GM12878 (cell line): Measurements from ENCODE around the gene SRGAP1.

ENCODE experiments used
- CTCF ChIP-seq, 3 experiments: IDR thresholded peaks in 2 of 3; conservative IDR thresholded peaks in 1 of 3; 2 replicates each; pipeline ENCODE4 v1.5.1; 2011; ENCODE audit warnings: low read depth in 3 of 3, low read length in 3 of 3, mild to moderate bottlenecking in 3 of 3, control low read depth in 2 of 3, moderate library complexity in 2 of 3, inconsistent platforms in 1 of 3, mixed read lengths in 1 of 3; ENCODE audit not compliant: control insufficient read depth in 2 of 3, insufficient read depth in 1 of 3; ENCODE audit errors: extremely low read depth in 1 of 3
- RAD51 ChIP-seq: fragments of 450-650 bp; IDR thresholded peaks from 2 replicates; pipeline ENCODE4 v1.6.1; 2016; ENCODE audit warnings: moderate library complexity, mild to moderate bottlenecking, inconsistent platforms

GRCh38 chr12:64178122-64178521 is 333.6 kb downstream of the SRGAP1 start:
- TF ChIP-seq CTCF (IDR thresholded peaks at IDR 0.05 in 2 of 3, conservative IDR thresholded peaks at IDR 0.05 in 1 of 3; ENCODE audit: control insufficient read depth in 2 of 3, extremely low read depth in 1 of 3, insufficient read depth in 1 of 3, low read depth in 3 of 3, low read length in 3 of 3) (no peak), RAD51 (no peak)
